HG03571 (cell line): ENCODE measurements around the gene PTPRN2.

Experiments
- ATAC-seq: cut with Tn5 transposase; IDR thresholded peaks from one replicate; pipeline ENCODE4 v1.9.1; 2021; ENCODE audit not compliant: unreplicated experiment

The PTPRN2 gene

GRCh38 chr7:157657741-157658740, 929.6 kb downstream of the PTPRN2 start:
- no peak for ATAC-seq

- no peak for ATAC-seq
Observed at GRCh38 chr7:157656195-157656769, 931.3 kb downstream of the PTPRN2 start.

- no peak for ATAC-seq
Observed at GRCh38 chr7:157654350-157654749, 933.3 kb downstream of the PTPRN2 start.

GRCh38 chr7:157653827-157654207, 933.8 kb downstream of the PTPRN2 start:
- ATAC-seq = no peak

GRCh38 chr7:157652954-157653826, 934.4 kb downstream of the PTPRN2 start:
- ATAC-seq = no peak

GRCh38 chr7:157652161-157652953, 935.3 kb downstream of the PTPRN2 start:
- no peak for ATAC-seq

GRCh38 chr7:157651366-157652160, 936.1 kb downstream of the PTPRN2 start:
- ATAC-seq = no peak

- no peak for ATAC-seq
Observed at GRCh38 chr7:157650801-157651200, 936.8 kb downstream of the PTPRN2 start.

GRCh38 chr7:157650131-157650631, 937.4 kb downstream of the PTPRN2 start:
- no peak for ATAC-seq

GRCh38 chr7:157646551-157646950, 941.1 kb downstream of the PTPRN2 start:
- no peak for ATAC-seq

- no peak for ATAC-seq
Observed at GRCh38 chr7:157645539-157645938, 942.1 kb downstream of the PTPRN2 start.

- ATAC-seq = no peak
Observed at GRCh38 chr7:157644946-157645345, 942.7 kb downstream of the PTPRN2 start.

GRCh38 chr7:157643525-157643970, 944.1 kb downstream of the PTPRN2 start:
- ATAC-seq = no peak

GRCh38 chr7:157641866-157642265, 945.8 kb downstream of the PTPRN2 start:
- no peak for ATAC-seq

- ATAC-seq = no peak
Observed at GRCh38 chr7:157640144-157640543, 947.5 kb downstream of the PTPRN2 start.

- no peak for ATAC-seq
Observed at GRCh38 chr7:157638563-157638962, 949.1 kb downstream of the PTPRN2 start.

- no peak for ATAC-seq
Observed at GRCh38 chr7:157637216-157637949, 950.2 kb downstream of the PTPRN2 start.

GRCh38 chr7:157635669-157636068, 952.0 kb downstream of the PTPRN2 start:
- ATAC-seq = no peak

GRCh38 chr7:157635148-157635500, 952.5 kb downstream of the PTPRN2 start:
- no peak for ATAC-seq
